ENCODE results near the gene ZSCAN5C.
"Not testable (repeated sequence)": the region's sequence is repeated elsewhere in the genome, so short reads cannot be mapped to it uniquely, and the experiment has no call there.

DNA sequence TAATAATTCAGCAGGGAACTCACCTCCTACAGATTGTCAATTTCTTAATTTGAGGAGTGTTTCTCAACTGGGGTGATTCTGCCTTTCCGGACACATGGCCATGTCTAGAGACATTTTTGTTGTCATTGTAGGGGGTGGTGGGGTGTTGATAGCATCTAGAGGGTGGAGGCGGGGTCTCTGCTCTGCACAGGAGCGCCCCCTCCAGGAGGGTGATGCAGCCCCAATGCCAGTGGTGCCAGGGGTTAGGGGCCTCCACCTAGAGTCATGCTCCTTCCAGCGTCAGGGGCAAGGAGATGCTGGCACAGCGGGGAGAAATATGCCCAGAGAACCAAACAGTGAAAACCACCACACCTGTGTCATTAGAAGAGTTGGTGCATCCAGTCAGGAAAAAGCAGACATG, 5.5 kb downstream of the ZSCAN5C start:
- TF ChIP-seq, protein P1, sequence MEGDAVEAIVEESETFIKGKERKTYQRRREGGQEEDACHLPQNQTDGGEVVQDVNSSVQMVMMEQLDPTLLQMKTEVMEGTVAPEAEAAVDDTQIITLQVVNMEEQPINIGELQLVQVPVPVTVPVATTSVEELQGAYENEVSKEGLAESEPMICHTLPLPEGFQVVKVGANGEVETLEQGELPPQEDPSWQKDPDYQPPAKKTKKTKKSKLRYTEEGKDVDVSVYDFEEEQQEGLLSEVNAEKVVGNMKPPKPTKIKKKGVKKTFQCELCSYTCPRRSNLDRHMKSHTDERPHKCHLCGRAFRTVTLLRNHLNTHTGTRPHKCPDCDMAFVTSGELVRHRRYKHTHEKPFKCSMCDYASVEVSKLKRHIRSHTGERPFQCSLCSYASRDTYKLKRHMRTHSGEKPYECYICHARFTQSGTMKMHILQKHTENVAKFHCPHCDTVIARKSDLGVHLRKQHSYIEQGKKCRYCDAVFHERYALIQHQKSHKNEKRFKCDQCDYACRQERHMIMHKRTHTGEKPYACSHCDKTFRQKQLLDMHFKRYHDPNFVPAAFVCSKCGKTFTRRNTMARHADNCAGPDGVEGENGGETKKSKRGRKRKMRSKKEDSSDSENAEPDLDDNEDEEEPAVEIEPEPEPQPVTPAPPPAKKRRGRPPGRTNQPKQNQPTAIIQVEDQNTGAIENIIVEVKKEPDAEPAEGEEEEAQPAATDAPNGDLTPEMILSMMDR (IDR thresholded peaks at IDR 0.05): not testable (repeated sequence)
- TF ChIP-seq POLR2AphosphoS5, POLR2A (IDR thresholded peaks at IDR 0.05): not testable (repeated sequence)
